PFSK-1 (cell line): ENCODE data around the gene HSCB.

Experiments used
- FOXP2 ChIP-seq: optimal IDR thresholded peaks from 2 replicates; pipeline ENCODE3; 2011; ENCODE audit warnings: borderline replicate concordance, control low read depth, inconsistent platforms; ENCODE audit not compliant: insufficient read depth; ENCODE audit errors: extremely low read length, extremely low read depth
- POLR2AphosphoS5 ChIP-seq: IDR thresholded peaks from 2 replicates; pipeline ENCODE4 v1.6.1; 2012; ENCODE audit warnings: low read depth, mild to moderate bottlenecking, control low read depth, low read length, moderate library complexity
- SIN3A ChIP-seq: IDR thresholded peaks from 2 replicates; pipeline ENCODE4 v1.6.1; 2012; ENCODE audit warnings: mild to moderate bottlenecking, low read length, moderate library complexity, borderline replicate concordance; ENCODE audit not compliant: insufficient read depth
- TAF1 ChIP-seq: IDR thresholded peaks from 2 replicates; pipeline ENCODE4 v1.6.1; 2012; ENCODE audit warnings: low read length, control low read depth, borderline replicate concordance; ENCODE audit not compliant: insufficient read depth
- TF ChIP-seq, protein P1 (sequence below), 2 experiments: IDR thresholded peaks; 2 replicates each; pipeline versions ENCODE4 v1.6.1 to v1.8.0; 2011 to 2012; ENCODE audit warnings: low read depth in 2 of 2, low read length in 2 of 2, control low read depth in 1 of 2, inconsistent platforms in 1 of 2, mild to moderate bottlenecking in 1 of 2, moderate library complexity in 1 of 2; ENCODE audit not compliant: insufficient read depth in 1 of 2

The HSCB gene

DNA sequence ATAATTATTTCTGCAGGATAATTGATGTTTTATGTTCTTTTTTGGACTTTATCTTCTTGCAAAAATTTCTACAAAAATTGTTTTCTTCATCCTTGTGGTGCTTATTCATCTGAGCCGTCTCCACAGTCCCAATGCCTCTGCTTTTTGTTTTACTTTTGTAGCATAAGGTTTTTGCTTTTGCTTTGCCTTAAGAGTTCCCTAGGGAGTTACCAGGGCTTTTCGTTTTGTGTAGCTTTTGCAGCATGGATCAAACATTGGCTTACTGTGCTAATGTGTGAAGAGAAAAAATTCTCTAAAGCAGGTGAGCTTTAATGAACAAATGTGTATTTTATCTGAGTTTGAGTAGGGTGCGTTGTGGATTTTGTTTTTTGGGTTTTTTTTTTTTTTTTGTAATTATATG lies 46.8 kb downstream of the HSCB start:
- TF ChIP-seq SIN3A, result no peak
- no peak for TF ChIP-seq FOXP2
- no peak for TF ChIP-seq TAF1
- TF ChIP-seq, protein P1, sequence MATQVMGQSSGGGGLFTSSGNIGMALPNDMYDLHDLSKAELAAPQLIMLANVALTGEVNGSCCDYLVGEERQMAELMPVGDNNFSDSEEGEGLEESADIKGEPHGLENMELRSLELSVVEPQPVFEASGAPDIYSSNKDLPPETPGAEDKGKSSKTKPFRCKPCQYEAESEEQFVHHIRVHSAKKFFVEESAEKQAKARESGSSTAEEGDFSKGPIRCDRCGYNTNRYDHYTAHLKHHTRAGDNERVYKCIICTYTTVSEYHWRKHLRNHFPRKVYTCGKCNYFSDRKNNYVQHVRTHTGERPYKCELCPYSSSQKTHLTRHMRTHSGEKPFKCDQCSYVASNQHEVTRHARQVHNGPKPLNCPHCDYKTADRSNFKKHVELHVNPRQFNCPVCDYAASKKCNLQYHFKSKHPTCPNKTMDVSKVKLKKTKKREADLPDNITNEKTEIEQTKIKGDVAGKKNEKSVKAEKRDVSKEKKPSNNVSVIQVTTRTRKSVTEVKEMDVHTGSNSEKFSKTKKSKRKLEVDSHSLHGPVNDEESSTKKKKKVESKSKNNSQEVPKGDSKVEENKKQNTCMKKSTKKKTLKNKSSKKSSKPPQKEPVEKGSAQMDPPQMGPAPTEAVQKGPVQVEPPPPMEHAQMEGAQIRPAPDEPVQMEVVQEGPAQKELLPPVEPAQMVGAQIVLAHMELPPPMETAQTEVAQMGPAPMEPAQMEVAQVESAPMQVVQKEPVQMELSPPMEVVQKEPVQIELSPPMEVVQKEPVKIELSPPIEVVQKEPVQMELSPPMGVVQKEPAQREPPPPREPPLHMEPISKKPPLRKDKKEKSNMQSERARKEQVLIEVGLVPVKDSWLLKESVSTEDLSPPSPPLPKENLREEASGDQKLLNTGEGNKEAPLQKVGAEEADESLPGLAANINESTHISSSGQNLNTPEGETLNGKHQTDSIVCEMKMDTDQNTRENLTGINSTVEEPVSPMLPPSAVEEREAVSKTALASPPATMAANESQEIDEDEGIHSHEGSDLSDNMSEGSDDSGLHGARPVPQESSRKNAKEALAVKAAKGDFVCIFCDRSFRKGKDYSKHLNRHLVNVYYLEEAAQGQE (IDR thresholded peaks at IDR 0.05; ENCODE audit: insufficient read depth in 1 of 2, low read depth in 2 of 2, low read length in 2 of 2), result no peak
- TF ChIP-seq POLR2AphosphoS5, result no peak

- TF ChIP-seq POLR2AphosphoS5 (no peak), TAF1 (no peak), SIN3A (no peak), FOXP2 (no peak)
- TF ChIP-seq, protein P1 (IDR thresholded peaks at IDR 0.05; ENCODE audit: insufficient read depth in 1 of 2, low read depth in 2 of 2, low read length in 2 of 2), result no peak
Measured at GRCh38 chr22:28791124-28791523, 49.3 kb downstream of the HSCB start.

DNA sequence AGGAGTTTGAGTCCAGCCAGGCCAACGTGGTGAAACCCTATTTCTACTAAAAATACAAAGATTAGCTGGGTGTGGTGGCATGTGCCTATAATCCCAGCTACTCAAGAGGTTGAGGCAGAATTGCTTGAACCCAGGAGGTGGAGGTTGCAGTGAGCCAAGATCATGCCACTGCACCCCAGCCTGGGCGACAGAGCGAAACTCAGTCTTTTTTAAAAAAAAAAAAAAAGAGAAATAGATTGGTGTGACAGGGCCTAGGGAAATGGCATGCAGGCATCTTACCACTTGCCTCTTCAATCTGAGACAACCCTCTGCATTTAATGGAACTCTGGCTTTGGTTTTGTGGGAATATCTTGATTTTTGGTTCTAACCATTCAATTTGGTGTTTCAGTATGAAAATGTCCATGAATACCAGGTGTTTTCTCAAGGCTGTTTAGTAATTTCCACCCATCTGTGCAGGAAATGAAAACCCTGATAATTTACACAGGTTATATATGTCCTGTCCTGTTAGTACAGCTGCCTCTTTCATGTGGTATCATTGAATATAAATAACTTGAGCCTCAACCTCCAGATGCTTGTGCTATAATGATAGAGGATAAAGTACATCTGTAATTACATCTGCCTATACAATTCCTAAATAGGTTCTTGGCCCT lies 50.1 kb downstream of the HSCB start:
- no peak for TF ChIP-seq TAF1

GRCh38 chr22:28792491-28793383 lies 50.9 kb downstream of the HSCB start:
- TF ChIP-seq FOXP2 (no peak), POLR2AphosphoS5 (peak; percentile 46; the same call in 1 of the 2 replicates)

DNA sequence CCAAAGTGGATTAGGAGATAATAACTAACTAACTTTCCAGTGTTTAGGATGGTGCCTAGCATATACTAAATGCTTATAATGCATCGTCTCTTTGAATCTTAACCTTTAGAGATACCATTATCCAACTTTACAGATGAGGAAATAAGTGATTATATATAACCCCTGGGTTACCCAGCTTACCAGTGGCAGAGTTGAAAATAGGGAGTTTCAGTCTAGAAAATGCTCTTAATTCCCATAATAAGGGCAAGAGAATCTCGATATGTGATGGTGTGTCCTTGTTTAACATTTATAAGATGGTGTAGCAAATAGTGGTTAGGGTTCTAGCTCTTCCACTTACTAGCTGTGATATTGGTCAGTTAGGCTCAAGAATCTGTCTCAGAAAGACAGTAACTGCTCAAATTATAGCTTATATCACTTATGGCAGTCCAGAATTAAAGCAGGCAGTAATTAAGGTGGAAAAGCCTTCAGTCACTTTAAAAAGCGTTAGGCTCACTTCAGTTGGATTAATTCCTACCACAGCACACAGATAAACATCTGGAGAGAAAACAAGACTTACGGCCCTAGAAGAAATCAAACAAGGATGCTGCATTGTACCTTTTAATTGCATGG lies 52.2 kb downstream of the HSCB start:
- TF ChIP-seq FOXP2, result no peak
- TF ChIP-seq POLR2AphosphoS5, result no peak
- TF ChIP-seq, protein P1 (IDR thresholded peaks at IDR 0.05; ENCODE audit: insufficient read depth in 1 of 2, low read depth in 2 of 2, low read length in 2 of 2), result no peak
- TF ChIP-seq SIN3A, result no peak
- TF ChIP-seq TAF1, result no peak
